HEK293 (cell line): ENCODE results near the gene SLC43A1.

Experiments used
- CTCF ChIA-PET: fragments of 350-600 bp; formaldehyde crosslinking; extraction: SDS; loops from one replicate; lab custom pipeline; 2021; ENCODE audit warnings: antibody characterized with exemption; lab: Yijun Ruan, JAX
- POLR2A ChIA-PET: fragments of 300-600 bp; formaldehyde crosslinking; extraction: SDS; loops from one replicate; lab custom pipeline; 2020; ENCODE audit warnings: antibody characterized with exemption, inconsistent platforms; lab: Yijun Ruan, JAX
- H3K27ac ChIP-seq: fragments of 200-500 bp; sonication (Bioruptor generic); 2 replicates; pipeline ENCODE4 v1.5.1; 2014; ENCODE audit warnings: low read depth, low read length, control low read depth, inconsistent platforms; ENCODE audit errors: extremely low read depth
- H3K36me3 ChIP-seq, 2 experiments: fragments of 200-500 bp in 1 of 2; sonication (Bioruptor generic) in 1 of 2; 1 replicate in 1 of 2; 2 replicates in 1 of 2; pipeline ENCODE4 v1.5.1; 2014 to 2017; ENCODE audit warnings: inconsistent platforms in 2 of 2, low read length in 2 of 2; ENCODE audit not compliant: control insufficient read depth in 2 of 2, insufficient read depth in 1 of 2
- H3K4me1 ChIP-seq: fragments of 200-500 bp; sonication (Bioruptor generic); 2 replicates; pipeline ENCODE4 v1.5.1; 2014; ENCODE audit warnings: mild to moderate bottlenecking, low read length, inconsistent platforms; ENCODE audit not compliant: control insufficient read depth, insufficient read depth
- H3K4me3 ChIP-seq: 2 replicates; pipeline ENCODE4 v1.5.1; 2011; ENCODE audit warnings: low read depth, mild to moderate bottlenecking, control low read depth, low read length, moderate library complexity
- H3K9me3 ChIP-seq: fragments of 200-500 bp; sonication (Bioruptor generic); 2 replicates; pipeline ENCODE4 v1.5.1; 2014; ENCODE audit warnings: low read depth, low read length, inconsistent platforms; ENCODE audit not compliant: control insufficient read depth, insufficient read depth
- KLF16 ChIP-seq: fragments of 450-650 bp; formaldehyde crosslinking; IDR thresholded peaks from 2 replicates; pipeline ENCODE4 v1.5.1; 2017; ENCODE audit warnings: missing biosample characterization, missing genetic modification characterization
- PRDM1 ChIP-seq: fragments of 450-650 bp; formaldehyde crosslinking; IDR thresholded peaks from 2 replicates; pipeline ENCODE4; 2016; ENCODE audit warnings: missing biosample characterization, missing genetic modification characterization
- PRDM10 ChIP-seq: fragments of 450-650 bp; formaldehyde crosslinking; IDR thresholded peaks from 2 replicates; pipeline ENCODE4 v1.5.1; 2016; ENCODE audit warnings: missing biosample characterization, missing genetic modification characterization
- PRDM2 ChIP-seq: fragments of 450-650 bp; formaldehyde crosslinking; IDR thresholded peaks from 2 replicates; pipeline ENCODE4 v1.5.1; 2016; ENCODE audit warnings: missing biosample characterization, missing genetic modification characterization, borderline replicate concordance
- SP2 ChIP-seq: fragments of 450-650 bp; formaldehyde crosslinking; IDR thresholded peaks from 2 replicates; pipeline ENCODE4 v1.5.1; 2016; ENCODE audit warnings: missing biosample characterization, missing genetic modification characterization
- SP3 ChIP-seq: fragments of 450-650 bp; formaldehyde crosslinking; IDR thresholded peaks from 2 replicates; pipeline ENCODE4 v1.5.1; 2016; ENCODE audit warnings: missing biosample characterization, missing genetic modification characterization
- WT1 ChIP-seq: fragments of 450-650 bp; formaldehyde crosslinking; IDR thresholded peaks from 2 replicates; pipeline ENCODE4 v1.5.1; 2016; ENCODE audit warnings: missing biosample characterization, missing genetic modification characterization
- ZBTB10 ChIP-seq: fragments of 450-650 bp; formaldehyde crosslinking; IDR thresholded peaks from 2 replicates; pipeline ENCODE4 v1.5.1; 2016; ENCODE audit warnings: missing biosample characterization, missing genetic modification characterization
- ZBTB8A ChIP-seq: fragments of 450-650 bp; formaldehyde crosslinking; IDR thresholded peaks from 2 replicates; pipeline ENCODE4 v1.5.1; 2016; ENCODE audit warnings: missing biosample characterization, missing genetic modification characterization
- ZNF10 ChIP-seq: fragments of 450-650 bp; formaldehyde crosslinking; IDR thresholded peaks from 2 replicates; pipeline ENCODE4 v1.5.1; 2017; ENCODE audit warnings: missing biosample characterization, missing genetic modification characterization
- ZNF133 ChIP-seq: fragments of 450-650 bp; formaldehyde crosslinking; IDR thresholded peaks from 2 replicates; pipeline ENCODE4 v1.5.1; 2016; ENCODE audit warnings: missing biosample characterization, missing genetic modification characterization
- ZNF202 ChIP-seq: fragments of 450-650 bp; formaldehyde crosslinking; IDR thresholded peaks from 2 replicates; pipeline ENCODE4 v1.5.1; 2016; ENCODE audit warnings: missing biosample characterization, missing genetic modification characterization, borderline replicate concordance
- ZNF24 ChIP-seq: fragments of 450-650 bp; formaldehyde crosslinking; IDR thresholded peaks from 2 replicates; pipeline ENCODE4 v1.5.1; 2016; ENCODE audit warnings: missing biosample characterization, missing genetic modification characterization
- ZNF248 ChIP-seq: fragments of 450-650 bp; formaldehyde crosslinking; IDR thresholded peaks from 2 replicates; pipeline ENCODE4 v1.5.1; 2017; ENCODE audit warnings: missing biosample characterization, missing genetic modification characterization
- ZNF341 ChIP-seq: fragments of 450-650 bp; formaldehyde crosslinking; IDR thresholded peaks from 2 replicates; pipeline ENCODE4; 2016; ENCODE audit warnings: low read depth, missing biosample characterization, missing genetic modification characterization
- ZNF391 ChIP-seq: fragments of 450-650 bp; formaldehyde crosslinking; IDR thresholded peaks from 2 replicates; pipeline ENCODE4 v1.5.1; 2016; ENCODE audit warnings: low read depth, missing biosample characterization, missing genetic modification characterization, borderline replicate concordance
- ZNF398 ChIP-seq: fragments of 450-650 bp; formaldehyde crosslinking; IDR thresholded peaks from 2 replicates; pipeline ENCODE4 v1.5.1; 2017; ENCODE audit warnings: missing biosample characterization, missing genetic modification characterization
- ZNF610 ChIP-seq: fragments of 450-650 bp; formaldehyde crosslinking; IDR thresholded peaks from 2 replicates; pipeline ENCODE4 v1.5.1; 2016; ENCODE audit warnings: missing biosample characterization, missing genetic modification characterization, borderline replicate concordance
- ZNF830 ChIP-seq: fragments of 450-650 bp; IDR thresholded peaks from 2 replicates; pipeline ENCODE4 v1.5.0; 2018; ENCODE audit warnings: missing biosample characterization, missing genetic modification characterization, low read depth, mild to moderate bottlenecking, moderate library complexity
- ZSCAN18 ChIP-seq: fragments of 450-650 bp; formaldehyde crosslinking; IDR thresholded peaks from 2 replicates; pipeline ENCODE4 v1.5.1; 2016; ENCODE audit warnings: missing biosample characterization, missing genetic modification characterization

Gene SLC43A1

GRCh38 chr11:57514538-57515331 lies 767 bp downstream of the SLC43A1 start:
- Histone ChIP-seq H3K36me3 (no peaks in the 10 kb centered on the region), H3K4me1 (no peaks in the 10 kb centered on the region), H3K9me3 (no peaks in the 10 kb centered on the region), H3K27ac (peak overlapping the region; percentile 11; the same call in 1 of the 2 replicates), H3K4me3 (peak overlapping the region; percentile 59)
- ChIA-PET POLR2A (interaction anchor here (1.0 to 2.7 kb wide), 5 partner anchors 10 to 29 kb away, joined by 3 to 15 read pairs (median 4); no protein-coding TSS in a partner anchor), CTCF (interaction anchor here (0.5 to 6.7 kb wide), 9 partner anchors 13 to 1053 kb away, joined by 3 to 71 read pairs (median 4); no protein-coding TSS in a partner anchor)
- no peak for TF ChIP-seq ZNF10 (tag by site-specific recombination)
- 0 out of 2 replicates have a peak, but pooled peaks have one; percentile 3 for TF ChIP-seq KLF16
- peak; percentile 37 for TF ChIP-seq ZBTB8A (tag by site-specific recombination)
- 0 out of 2 replicates have a peak, but pooled peaks have one; percentile 22 for TF ChIP-seq ZBTB10 (tag by site-specific recombination)
- no peak for TF ChIP-seq PRDM2
- TF ChIP-seq SP3 (tag by site-specific recombination) = peak; percentile 37; the same call in 1 of the 2 replicates
- TF ChIP-seq ZNF830 (tag by site-specific recombination) = no peak
- no peak for TF ChIP-seq ZNF248
- TF ChIP-seq ZNF341 = peak; percentile 96
- 0 out of 2 replicates have a peak, but pooled peaks have one; percentile 21 for TF ChIP-seq PRDM1 (tag by site-specific recombination)
- TF ChIP-seq ZNF202 (tag by site-specific recombination) = no peak
- peak; percentile 28; the same call in 1 of the 2 replicates for TF ChIP-seq ZNF24 (tag by site-specific recombination)
- TF ChIP-seq ZNF398 = peak; percentile 99
- peak; percentile 84 for TF ChIP-seq PRDM10 (tag by site-specific recombination)
- peak; percentile 26; the same call in 1 of the 2 replicates for TF ChIP-seq WT1
- no peak for TF ChIP-seq ZNF133 (tag by site-specific recombination)
- TF ChIP-seq ZNF610 (tag by site-specific recombination) = no peak
- no peak for TF ChIP-seq ZSCAN18 (tag by site-specific recombination)
- TF ChIP-seq SP2 (tag by site-specific recombination) = peak; percentile 44
- 0 out of 2 replicates have a peak, but pooled peaks have one; percentile 11 for TF ChIP-seq ZNF391 (tag by site-specific recombination)
